HG02678 (cell line): ENCODE measurements around the gene DNAJB9.

Experiments
- ATAC-seq: cut with Tn5 transposase; IDR thresholded peaks from one replicate; pipeline ENCODE4 v1.9.1; 2021; ENCODE audit warnings: mild to moderate bottlenecking, moderate library complexity; ENCODE audit not compliant: unreplicated experiment

Gene DNAJB9

GRCh38 chr7:108565987-108566386, 3.7 kb upstream of the DNAJB9 start:
- no peak for ATAC-seq

- ATAC-seq: no peak
Observed at GRCh38 chr7:108568801-108569380, 783 bp upstream of the DNAJB9 start.

- peak; percentile 20 for ATAC-seq
Observed at GRCh38 chr7:108570146-108570755, 577 bp downstream of the DNAJB9 start.

GRCh38 chr7:108572480-108572879, 2.8 kb downstream of the DNAJB9 start:
- no peak for ATAC-seq

- ATAC-seq: no peak
Observed at GRCh38 chr7:108575156-108575555, 5.5 kb downstream of the DNAJB9 start.

GRCh38 chr7:108576116-108576515, 6.4 kb downstream of the DNAJB9 start:
- ATAC-seq: no peak

GRCh38 chr7:108578937-108579336, 9.3 kb downstream of the DNAJB9 start:
- ATAC-seq: no peak

- ATAC-seq: no peak
Observed at GRCh38 chr7:108580298-108580697, 10.6 kb downstream of the DNAJB9 start.

- ATAC-seq: no peak
Observed at GRCh38 chr7:108581655-108582491, 12.2 kb downstream of the DNAJB9 start.

- ATAC-seq: no peak
Observed at GRCh38 chr7:108584211-108584610, 14.5 kb downstream of the DNAJB9 start.

- ATAC-seq: no peak
Observed at GRCh38 chr7:108585843-108586242, 16.2 kb downstream of the DNAJB9 start.

- ATAC-seq: no peak
Observed at GRCh38 chr7:108586274-108586710, 16.6 kb downstream of the DNAJB9 start.

GRCh38 chr7:108589199-108589598, 19.5 kb downstream of the DNAJB9 start:
- no peak for ATAC-seq

GRCh38 chr7:108589874-108590273, 20.2 kb downstream of the DNAJB9 start:
- no peak for ATAC-seq

- ATAC-seq: no peak
Observed at GRCh38 chr7:108590606-108591005, 20.9 kb downstream of the DNAJB9 start.

- no peak for ATAC-seq
Observed at GRCh38 chr7:108592646-108593201, 23.1 kb downstream of the DNAJB9 start.

GRCh38 chr7:108596560-108596959, 26.9 kb downstream of the DNAJB9 start:
- ATAC-seq: no peak

- ATAC-seq: no peak
Observed at GRCh38 chr7:108598153-108598552, 28.5 kb downstream of the DNAJB9 start.

GRCh38 chr7:108598914-108599580, 29.4 kb downstream of the DNAJB9 start:
- ATAC-seq: no peak

- no peak for ATAC-seq
Observed at GRCh38 chr7:108600399-108600798, 30.7 kb downstream of the DNAJB9 start.

- ATAC-seq: no peak
Observed at GRCh38 chr7:108603656-108604306, 34.1 kb downstream of the DNAJB9 start.
